ENCODE data around the gene ADAMTS15. TPM values are rescaled to one million over a fixed set of nuclear protein-coding genes. Genes with fewer than 3 reads are reported as not detected.

The ADAMTS15 gene
- total RNA-seq, 2 donors from 2014 or later = 4.0 to 9.9 TPM

GRCh38 chr11:130427581-130428315 is 20.7 kb upstream of the ADAMTS15 start:
- Histone ChIP-seq H3K27me3 (peaks cover 38% of the 10 kb centered on the region), H3K4me3 (peak overlapping the region; percentile 33), H3K9ac (ENCODE audit: low read depth in 2 of 2, low read length in 2 of 2) (peak overlapping the region in 1 of 2 donors; percentile 24), H3K36me3 (no peaks in the 10 kb centered on the region), H3K4me1 (no peaks in the 10 kb centered on the region), H3K9me3 (no peaks in the 10 kb centered on the region), H3K27ac (no peak overlapping the region)
- no peak for DNase-seq
- TF ChIP-seq CTCF (IDR thresholded peaks at IDR 0.05) = no peak
- intact Hi-C loops (cut with DNase I) = loop anchor here (5.0 kb wide), 1 partner anchor 215 kb away; no protein-coding TSS in a partner anchor

GRCh38 chr11:130428316-130429119 is 19.9 kb upstream of the ADAMTS15 start, which contains the start of gene ADAMTS8:
ADAMTS8 (minus strand) TSS chr11:130428609; CDS start chr11:130428286, 323 bp downstream.
- no peak within 1 kb of the TSS for H3K27ac ChIP-seq
- H3K4me3 ChIP-seq = peak within 1 kb of the TSS; percentile 33
- TF ChIP-seq CTCF (IDR thresholded peaks at IDR 0.05) = no peak
- no peak for DNase-seq
- H3K9me3 ChIP-seq = no peaks in the 10 kb centered on the region
- intact Hi-C loops (cut with DNase I) = loop anchor here (5.0 kb wide), 1 partner anchor 216 kb away; no protein-coding TSS in a partner anchor
- no peaks in the 10 kb centered on the region for H3K36me3 ChIP-seq
- peak within 1 kb of the TSS in 1 of 2 donors; percentile 24 for H3K9ac ChIP-seq (ENCODE audit: low read depth in 2 of 2, low read length in 2 of 2)
- H3K27me3 ChIP-seq = peaks cover 38% of the 10 kb centered on the region
- no peaks in the 10 kb centered on the region for H3K4me1 ChIP-seq

GRCh38 chr11:130429120-130429681 is 19.2 kb upstream of the ADAMTS15 start:
- Histone ChIP-seq H3K4me1 (no peaks in the 10 kb centered on the region), H3K9me3 (no peaks in the 10 kb centered on the region), H3K9ac (ENCODE audit: low read depth in 2 of 2, low read length in 2 of 2) (no peak overlapping the region), H3K27me3 (peaks cover 38% of the 10 kb centered on the region), H3K27ac (no peak overlapping the region), H3K4me3 (no peak overlapping the region), H3K36me3 (no peaks in the 10 kb centered on the region)
- TF ChIP-seq CTCF (IDR thresholded peaks at IDR 0.05) = no peak
- DNase-seq = no peak
- intact Hi-C loops (cut with DNase I) = loop anchor here (5.0 kb wide), 1 partner anchor 217 kb away; no protein-coding TSS in a partner anchor

GRCh38 chr11:130429983-130430382 is 18.5 kb upstream of the ADAMTS15 start:
- H3K9me3 ChIP-seq = no peaks in the 10 kb centered on the region
- no peaks in the 10 kb centered on the region for H3K36me3 ChIP-seq
- TF ChIP-seq CTCF (IDR thresholded peaks at IDR 0.05) = no peak
- peaks cover 38% of the 10 kb centered on the region for H3K27me3 ChIP-seq
- no peaks in the 10 kb centered on the region for H3K4me1 ChIP-seq
- no peak overlapping the region for H3K4me3 ChIP-seq
- no peak overlapping the region for H3K27ac ChIP-seq
- intact Hi-C loops (cut with DNase I) = loop anchor here (5.0 to 10.0 kb wide), 2 partner anchors 218 to 465 kb away; no protein-coding TSS in a partner anchor
- DNase-seq = no peak
- H3K9ac ChIP-seq (ENCODE audit: low read depth in 2 of 2, low read length in 2 of 2) = no peak overlapping the region

GRCh38 chr11:130431331-130431773 is 17.1 kb upstream of the ADAMTS15 start:
- peak; percentile 80 for DNase-seq
- TF ChIP-seq CTCF (IDR thresholded peaks at IDR 0.05) = peak; percentile 38
- H3K9ac ChIP-seq (ENCODE audit: low read depth in 2 of 2, low read length in 2 of 2) = no peak overlapping the region
- H3K27ac ChIP-seq = no peak overlapping the region
- intact Hi-C loops (cut with DNase I) = loop anchor here (10.0 kb wide), 1 partner anchor 463 kb away; no protein-coding TSS in a partner anchor
- no peak overlapping the region for H3K4me3 ChIP-seq
- H3K4me1 ChIP-seq = no peaks in the 10 kb centered on the region
- peaks cover 32% of the 10 kb centered on the region for H3K27me3 ChIP-seq
- H3K9me3 ChIP-seq = no peaks in the 10 kb centered on the region
- no peaks in the 10 kb centered on the region for H3K36me3 ChIP-seq

Measured in colonic mucosa (tissue), 4 donors.